Muscle of back (tissue), 11 donors: ENCODE data around the gene PCDH9. TPM values are rescaled to one million over a fixed set of nuclear protein-coding genes. Genes with fewer than 3 reads are reported as not detected.
"Not testable (repeated sequence)": the region's sequence is repeated elsewhere in the genome, so short reads cannot be mapped to it uniquely, and the experiment has no call there.

Experiments
- DNase-seq, 3 donors: peaks; one replicate each; pipeline versions ENCODE4 v3.0.0 to v3.0.0-alpha.2; 2013
- polyA plus RNA-seq, 10 donors: library from polyadenylated mRNA; unstranded; fragments of 120-200 nt; gene quantifications; one replicate each; pipeline ENCODE4 v1.2.1, GENCODE V29; 2013; ENCODE audit not compliant: insufficient read length in 10 of 10

PCDH9 gene
- polyA plus RNA-seq, 10 donors, result 2.1 to 5.4 (median 3.2) TPM

DNA sequence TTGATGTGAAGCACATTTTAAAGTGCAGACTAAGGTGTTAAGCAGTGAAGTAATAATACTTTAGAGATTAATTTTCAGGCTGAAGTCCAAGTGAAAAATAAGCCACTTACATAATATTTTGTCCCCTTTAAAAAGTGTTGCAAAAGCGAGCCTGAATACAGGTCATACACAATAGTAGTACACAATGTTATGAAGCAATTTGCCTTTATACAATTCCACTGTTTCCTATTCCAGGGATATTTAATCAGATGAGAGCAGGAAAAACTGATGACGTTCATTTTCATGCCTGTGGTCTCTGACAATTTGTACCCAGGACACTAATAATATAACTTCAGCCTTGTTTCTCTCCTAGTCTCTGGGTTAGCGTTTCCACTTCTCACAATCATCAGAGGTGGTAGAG is 916.7 kb downstream of the PCDH9 start:
- DNase-seq, result no peak

DNA sequence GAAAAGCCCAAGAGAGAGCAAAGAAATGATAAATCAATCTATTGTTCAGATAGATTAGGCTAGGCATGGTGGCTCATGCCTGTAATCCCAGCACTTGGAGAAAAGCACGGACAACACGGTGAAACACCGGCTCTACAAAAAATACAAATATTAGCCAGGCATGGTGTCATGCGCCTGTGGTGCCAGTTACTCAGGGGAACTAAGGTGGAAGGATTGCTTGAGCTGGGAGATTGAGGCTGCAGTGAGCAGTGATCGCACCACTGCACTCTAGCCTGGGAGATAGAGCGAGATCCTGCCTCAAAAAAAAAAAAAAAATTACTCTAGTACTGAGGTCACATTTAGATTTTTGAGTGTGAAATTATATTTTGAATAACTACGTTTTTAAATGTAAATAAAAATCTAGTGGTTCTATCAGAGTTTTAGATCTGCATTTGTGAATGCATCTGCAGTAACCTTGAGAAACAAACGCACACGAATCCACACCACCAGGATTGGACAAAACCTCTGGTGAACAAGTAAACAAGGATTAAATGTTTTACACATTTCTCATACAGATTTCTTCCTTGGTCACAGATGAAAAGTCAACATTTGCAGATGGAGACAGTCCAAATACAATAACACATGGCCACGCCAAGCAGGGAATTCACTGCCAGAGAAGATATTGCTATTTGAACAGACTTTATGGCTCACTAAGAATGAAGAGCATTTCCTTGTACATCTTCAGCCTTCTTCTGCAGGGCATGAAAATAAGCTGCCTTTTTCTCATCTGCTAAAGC is 917.6 kb downstream of the PCDH9 start:
- DNase-seq, result peak; percentile 34 to 58 (median 43)

DNA sequence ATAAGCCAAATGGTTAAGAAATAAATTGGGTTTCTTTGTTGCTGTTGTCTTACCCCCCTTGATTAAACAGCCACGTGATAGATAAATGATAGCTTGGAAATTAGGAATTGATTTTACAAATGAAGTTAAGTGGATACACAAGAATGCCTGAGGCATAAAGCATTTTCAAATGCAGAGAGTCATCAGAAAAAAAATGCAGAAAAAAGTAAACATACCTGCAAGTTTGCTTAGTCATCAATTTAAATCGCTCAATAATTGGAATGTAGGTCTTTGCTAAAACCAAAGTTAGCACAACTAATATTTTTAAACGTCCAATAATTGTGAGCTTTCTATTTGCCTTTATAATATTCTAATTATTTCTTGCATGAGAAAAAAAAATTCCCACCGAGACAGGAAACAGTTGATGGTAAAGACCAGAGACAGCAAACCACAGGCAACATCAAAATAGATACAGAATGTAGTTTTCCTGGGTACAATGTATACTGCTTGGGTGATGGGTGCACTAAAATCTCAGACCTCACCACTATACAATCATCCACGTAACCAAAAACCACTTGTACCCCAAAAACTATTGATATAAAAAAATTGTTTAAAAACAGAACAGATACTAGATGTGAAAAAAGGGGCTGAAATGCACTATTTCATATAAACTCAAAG is 924.0 kb downstream of the PCDH9 start:
- no peak for DNase-seq

DNA sequence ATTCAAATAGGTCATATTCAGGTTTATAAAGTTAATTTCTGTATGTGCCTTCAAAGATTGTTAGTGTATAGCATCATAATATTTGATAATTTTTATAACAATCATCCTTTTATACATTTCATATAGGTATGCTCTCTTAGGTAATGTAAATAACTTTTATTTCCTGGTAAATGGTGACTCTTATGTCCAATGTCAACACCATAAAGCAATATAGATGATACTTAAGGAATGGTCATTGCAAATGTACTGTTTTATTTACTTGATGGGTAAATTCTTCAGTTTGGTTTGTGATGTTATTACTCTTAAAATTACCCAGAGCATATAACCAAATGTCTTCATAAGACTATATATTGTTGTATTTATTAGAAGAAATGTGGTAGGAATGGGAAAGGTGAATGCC is 928.7 kb downstream of the PCDH9 start:
- DNase-seq, result no peak

DNA sequence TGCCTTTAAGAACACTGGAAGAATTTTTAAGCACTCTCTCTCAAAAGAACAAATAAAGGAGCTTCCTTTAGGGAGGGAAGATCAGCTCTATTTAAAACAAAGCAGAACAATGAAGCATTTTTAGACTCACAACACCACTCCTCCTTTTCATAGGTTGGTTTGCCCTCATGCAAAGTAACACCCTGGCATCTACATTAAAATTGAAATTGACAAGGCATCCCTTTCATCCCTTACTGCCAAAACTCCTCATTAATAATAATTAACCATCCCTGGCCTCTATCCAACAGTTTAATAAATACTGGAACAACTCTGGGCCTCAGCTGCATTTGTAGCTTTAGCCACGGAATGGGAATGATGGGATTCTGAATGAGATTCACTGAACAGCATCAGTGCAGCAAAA is 929.1 kb downstream of the PCDH9 start:
- no peak for DNase-seq

DNA sequence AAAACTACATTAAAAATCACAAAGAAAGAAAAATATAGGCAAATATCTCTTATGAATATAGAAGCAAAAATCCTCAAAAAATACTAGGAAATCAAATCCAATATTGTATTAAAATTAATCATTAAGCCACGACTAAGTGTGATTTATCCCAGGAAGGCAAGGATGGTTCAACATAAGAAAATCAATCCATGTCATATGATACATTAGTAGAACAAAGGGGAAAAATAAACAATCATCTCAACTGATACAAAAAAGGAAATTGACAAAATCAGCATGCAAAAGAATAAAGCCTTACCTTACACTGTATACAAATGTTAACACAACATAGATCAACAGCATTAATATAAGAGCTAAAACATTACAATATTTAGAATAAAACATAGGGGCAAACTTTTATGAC is 933.3 kb downstream of the PCDH9 start:
- no peak for DNase-seq

DNA sequence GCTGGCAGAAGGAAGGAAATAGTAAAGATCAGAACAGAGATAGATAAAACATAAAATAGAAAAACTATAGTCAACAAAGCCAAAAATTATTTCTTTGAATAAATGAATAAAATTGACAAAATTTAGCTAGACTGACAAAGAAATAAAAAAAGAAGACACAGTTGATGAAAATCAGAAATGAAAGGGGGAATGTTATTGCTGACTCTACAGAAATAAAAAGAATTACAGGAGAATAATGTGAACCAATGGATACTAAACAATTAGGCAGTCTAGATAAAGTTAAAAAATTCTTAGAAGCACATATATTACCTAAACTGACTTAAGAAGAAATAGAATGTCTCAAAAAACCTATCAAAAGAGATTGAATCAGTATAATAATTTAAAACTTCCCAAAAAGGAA is 933.8 kb downstream of the PCDH9 start:
- no peak for DNase-seq

DNA sequence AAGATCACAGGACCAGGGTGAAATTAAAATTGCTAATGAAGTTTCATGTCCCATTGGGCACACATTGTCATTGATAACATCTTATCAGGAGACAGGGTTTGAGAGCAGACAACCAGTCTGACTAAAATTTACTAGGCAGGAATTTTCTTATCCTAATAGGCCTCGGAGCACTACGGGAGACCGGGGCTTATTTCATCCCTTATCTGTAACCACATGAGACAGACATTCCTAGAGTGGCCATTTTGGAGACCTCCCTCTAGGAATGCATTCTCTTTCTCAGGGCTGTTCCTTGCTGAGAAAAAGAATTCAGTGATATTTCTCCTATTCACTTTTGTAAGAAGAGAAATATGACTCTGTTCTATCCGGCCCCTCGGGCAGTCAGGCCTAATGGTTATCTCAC is 943.3 kb downstream of the PCDH9 start:
- not testable (repeated sequence) for DNase-seq

DNA sequence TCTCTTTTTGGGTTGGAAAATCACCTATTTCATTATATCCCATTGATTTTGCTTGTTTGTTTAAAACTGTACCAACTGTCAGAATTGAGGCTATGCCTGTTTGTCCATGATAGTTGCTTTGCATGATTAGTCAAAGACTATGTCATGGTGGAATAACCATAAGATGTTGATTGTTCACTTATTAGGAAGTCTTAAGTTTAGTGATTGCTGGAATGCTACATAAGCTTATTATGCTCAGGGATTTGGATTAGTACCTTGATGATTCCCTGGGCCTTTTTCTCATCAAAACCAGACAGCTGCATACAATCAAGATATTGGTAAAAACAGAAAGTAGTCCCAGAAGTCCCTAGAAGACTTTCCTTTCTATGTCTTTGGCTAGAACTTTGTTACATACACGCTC is 954.7 kb downstream of the PCDH9 start:
- no peak for DNase-seq

DNA sequence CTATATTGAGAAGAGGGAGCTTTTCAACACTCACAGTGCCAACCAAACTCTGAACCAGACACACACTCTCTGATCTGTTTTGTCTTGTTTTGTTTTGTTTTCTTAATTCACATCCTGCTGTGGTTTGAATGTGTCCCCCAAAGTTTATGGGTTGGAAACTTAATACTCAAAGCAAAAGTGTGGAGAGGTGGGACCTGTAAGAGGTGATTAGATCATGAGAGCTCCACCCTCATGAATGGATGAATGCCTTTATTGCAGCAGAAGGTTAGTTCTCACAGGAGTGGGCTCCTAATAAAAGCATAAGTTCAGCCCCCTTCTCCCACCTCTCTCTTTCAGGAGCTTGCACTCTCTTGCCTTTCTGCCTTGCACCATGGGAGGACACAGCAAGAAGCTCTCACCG is 957.1 kb downstream of the PCDH9 start:
- no peak for DNase-seq

DNA sequence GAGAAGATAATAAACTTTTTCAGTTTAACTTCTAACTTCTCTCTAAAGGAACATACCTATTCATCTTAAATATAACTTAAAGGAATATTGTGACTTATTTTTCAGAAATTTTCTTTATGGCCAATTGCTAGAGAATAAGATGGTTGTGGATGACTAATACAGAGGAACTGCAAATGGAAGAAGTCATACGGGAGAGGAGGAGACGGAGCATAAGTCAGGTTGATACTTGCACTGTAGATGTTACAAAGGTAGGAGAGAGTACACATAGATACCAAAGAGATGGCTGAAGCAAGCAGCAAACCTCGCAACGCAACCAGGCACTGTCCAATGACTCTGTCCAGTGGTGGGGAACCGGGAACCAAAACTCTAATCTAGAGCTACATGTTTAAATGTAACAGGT is 963.4 kb downstream of the PCDH9 start:
- DNase-seq, result no peak

DNA sequence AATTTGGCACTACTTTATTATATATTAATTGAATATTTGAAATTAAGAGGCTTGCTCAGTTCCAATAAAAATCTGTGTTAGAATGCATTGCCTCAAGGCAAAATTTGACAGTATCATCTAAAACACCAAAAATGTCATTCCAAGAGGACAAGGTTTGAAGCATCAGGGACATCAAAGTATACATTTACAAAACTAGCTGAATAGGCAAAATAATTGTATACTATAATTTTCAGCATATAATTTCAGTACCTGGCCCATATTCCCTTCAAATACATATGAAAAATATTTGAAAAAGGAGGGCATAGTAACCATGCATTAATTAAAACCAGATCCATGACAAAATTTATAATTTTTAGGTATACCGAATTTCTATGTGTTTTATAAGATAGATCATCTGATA is 963.8 kb downstream of the PCDH9 start:
- DNase-seq, result no peak

DNA sequence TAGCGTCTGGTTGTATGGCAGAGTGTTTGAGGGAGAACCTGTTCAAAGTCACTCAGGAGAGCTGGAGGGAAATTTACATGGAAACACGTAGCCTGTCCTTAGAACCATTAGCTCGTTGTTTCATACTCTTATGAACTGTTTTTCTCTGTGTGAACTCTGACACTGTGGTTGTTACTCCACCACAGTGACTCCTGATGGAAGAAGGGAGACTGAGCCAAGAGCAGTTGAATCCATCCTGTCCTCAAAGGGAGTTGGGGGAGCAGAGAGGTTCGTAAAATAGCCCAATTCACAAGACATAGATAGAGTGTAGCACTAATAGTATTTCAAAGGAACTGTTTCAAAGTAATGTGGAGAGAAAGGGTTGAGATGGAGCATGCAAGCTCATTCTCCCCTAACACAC is 964.8 kb downstream of the PCDH9 start:
- DNase-seq, result no peak

DNA sequence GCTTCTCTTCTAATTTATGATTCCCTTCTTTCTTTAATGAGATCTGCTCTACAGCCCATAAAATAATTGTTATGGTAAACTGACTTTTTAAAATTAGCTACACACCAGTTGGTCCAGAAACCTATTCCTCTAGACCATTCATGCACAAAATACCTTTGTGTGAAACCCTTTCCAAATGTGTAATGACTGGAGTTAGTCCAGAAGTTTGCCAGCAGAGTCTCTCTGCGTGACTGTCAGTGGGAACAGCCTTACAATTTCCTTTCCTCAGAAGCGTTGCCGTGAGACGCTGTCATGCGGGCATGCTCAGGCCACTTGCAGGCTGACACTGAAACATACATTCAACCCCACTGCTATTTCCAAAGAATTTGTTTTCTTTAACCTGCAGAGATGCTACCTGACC is 965.2 kb downstream of the PCDH9 start:
- DNase-seq, result no peak

DNA sequence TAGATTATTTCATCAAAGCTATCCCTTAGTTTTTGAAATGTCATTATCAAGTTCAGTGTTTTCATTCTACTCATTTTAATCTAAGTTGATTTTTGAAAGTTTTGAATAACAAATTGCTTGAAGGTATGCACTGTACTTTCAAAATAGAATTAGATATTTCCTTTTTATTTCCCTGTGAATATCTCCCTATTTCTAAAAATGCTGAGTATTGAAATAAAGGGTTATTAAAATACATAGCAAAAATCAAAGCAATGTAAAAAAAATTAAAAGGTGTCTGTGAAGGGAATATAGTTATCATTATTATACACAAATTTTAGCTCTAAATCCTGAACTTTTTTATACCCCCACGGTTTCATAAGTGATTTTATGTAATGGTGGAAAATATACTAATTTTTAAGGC is 967.8 kb downstream of the PCDH9 start:
- DNase-seq, result no peak

DNA sequence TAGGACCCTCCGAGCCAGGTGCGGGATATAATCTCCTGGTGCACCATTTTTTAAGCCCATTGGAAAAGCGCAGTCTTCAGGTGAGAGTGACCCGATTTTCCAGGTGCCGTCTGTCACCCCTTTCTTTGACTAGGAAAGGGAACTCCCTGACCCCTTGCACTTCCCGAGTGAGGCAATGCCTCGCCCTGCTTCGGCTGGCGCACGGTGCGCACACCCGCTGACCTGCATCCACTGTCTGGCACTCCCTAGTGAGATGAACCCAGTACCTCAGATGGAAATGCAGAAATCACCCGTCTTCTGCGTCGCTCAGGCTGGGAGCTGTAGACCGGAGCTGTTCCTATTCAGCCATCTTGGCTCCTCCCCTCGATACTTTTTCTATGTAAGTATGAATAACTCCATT is 970.7 kb downstream of the PCDH9 start:
- not testable (repeated sequence) for DNase-seq
